ENCODE results near the gene CNKSR3.

The CNKSR3 gene

DNA sequence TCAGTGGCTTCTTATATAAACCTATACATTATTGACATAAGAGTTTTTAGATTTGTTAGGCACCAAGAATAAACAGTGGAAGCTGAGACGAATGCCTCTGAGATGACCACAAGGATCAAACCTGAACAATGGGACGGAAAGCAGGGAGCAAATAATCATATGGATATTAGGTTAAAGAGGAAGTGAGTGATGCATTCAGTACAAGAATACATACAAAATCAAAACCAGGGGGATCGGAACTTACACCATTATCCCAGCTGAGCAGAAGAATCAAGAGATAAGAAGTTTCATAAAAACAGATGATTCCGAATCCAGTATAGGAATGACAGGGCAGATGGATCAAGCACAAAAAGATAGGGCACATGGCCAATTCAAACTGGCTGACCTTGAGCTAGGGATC is 21.9 kb upstream of the CNKSR3 start:
- no peaks in the 10 kb centered on the region for H4K20me1 ChIP-seq (ENCODE audit: insufficient read depth, low read length)
- H3K27me3 ChIP-seq (ENCODE audit: insufficient read depth, low read length, poor library complexity): no peaks in the 10 kb centered on the region
- no peaks in the 10 kb centered on the region for H3K4me1 ChIP-seq (ENCODE audit: insufficient read depth, low read length)
- H3K4me3 ChIP-seq (ENCODE audit: low read depth in 1 of 2, low read length in 2 of 2): no peak overlapping the region
- no peak overlapping the region for H3K27ac ChIP-seq (ENCODE audit: low read length)
- H3K9ac ChIP-seq (ENCODE audit: low read depth, low read length): no peak overlapping the region
- H3K4me2 ChIP-seq (ENCODE audit: insufficient read depth, low read length): no peak overlapping the region
- no peak for DNase-seq
- H3K9me3 ChIP-seq (ENCODE audit: insufficient read depth, low read length, severe bottlenecking): no peaks in the 10 kb centered on the region
- no peaks in the 10 kb centered on the region for H3K79me2 ChIP-seq (ENCODE audit: insufficient read depth, low read length)
- TF ChIP-seq CTCF (IDR thresholded peaks at IDR 0.05; ENCODE audit: borderline replicate concordance, extremely low read depth, low read length, poor library complexity, severe bottlenecking) (no peak), EZH2 (IDR thresholded peaks at IDR 0.05; ENCODE audit: borderline replicate concordance, low read depth, low read length, severe bottlenecking) (no peak)
- ATAC-seq (ENCODE audit: insufficient read depth, low read depth): no peak
- no peaks in the 10 kb centered on the region for H3K36me3 ChIP-seq (ENCODE audit: insufficient read depth, low read length)
- H2AFZ ChIP-seq (ENCODE audit: low read depth, low read length): no peak overlapping the region

- TF ChIP-seq EZH2 (IDR thresholded peaks at IDR 0.05; ENCODE audit: borderline replicate concordance, low read depth, low read length, severe bottlenecking) (no peak), CTCF (IDR thresholded peaks at IDR 0.05; ENCODE audit: borderline replicate concordance, extremely low read depth, low read length, poor library complexity, severe bottlenecking) (no peak)
- ATAC-seq (ENCODE audit: insufficient read depth, low read depth) (no peak), DNase-seq (no peak)
- no peak overlapping the region for H3K27ac ChIP-seq (ENCODE audit: low read length)
- H3K27me3 ChIP-seq (ENCODE audit: insufficient read depth, low read length, poor library complexity): no peaks in the 10 kb centered on the region
- H3K79me2 ChIP-seq (ENCODE audit: insufficient read depth, low read length): no peaks in the 10 kb centered on the region
- H3K4me2 ChIP-seq (ENCODE audit: insufficient read depth, low read length): no peak overlapping the region
- H3K4me1 ChIP-seq (ENCODE audit: insufficient read depth, low read length): no peaks in the 10 kb centered on the region
- H3K36me3 ChIP-seq (ENCODE audit: insufficient read depth, low read length): no peaks in the 10 kb centered on the region
- H3K9ac ChIP-seq (ENCODE audit: low read depth, low read length): no peak overlapping the region
- H2AFZ ChIP-seq (ENCODE audit: low read depth, low read length): no peak overlapping the region
- no peaks in the 10 kb centered on the region for H4K20me1 ChIP-seq (ENCODE audit: insufficient read depth, low read length)
- no peak overlapping the region for H3K4me3 ChIP-seq (ENCODE audit: low read depth in 1 of 2, low read length in 2 of 2)
- H3K9me3 ChIP-seq (ENCODE audit: insufficient read depth, low read length, severe bottlenecking): no peaks in the 10 kb centered on the region
These were observed 19.5 kb upstream of the CNKSR3 start for GRCh38 chr6:154529957-154530356.

DNA sequence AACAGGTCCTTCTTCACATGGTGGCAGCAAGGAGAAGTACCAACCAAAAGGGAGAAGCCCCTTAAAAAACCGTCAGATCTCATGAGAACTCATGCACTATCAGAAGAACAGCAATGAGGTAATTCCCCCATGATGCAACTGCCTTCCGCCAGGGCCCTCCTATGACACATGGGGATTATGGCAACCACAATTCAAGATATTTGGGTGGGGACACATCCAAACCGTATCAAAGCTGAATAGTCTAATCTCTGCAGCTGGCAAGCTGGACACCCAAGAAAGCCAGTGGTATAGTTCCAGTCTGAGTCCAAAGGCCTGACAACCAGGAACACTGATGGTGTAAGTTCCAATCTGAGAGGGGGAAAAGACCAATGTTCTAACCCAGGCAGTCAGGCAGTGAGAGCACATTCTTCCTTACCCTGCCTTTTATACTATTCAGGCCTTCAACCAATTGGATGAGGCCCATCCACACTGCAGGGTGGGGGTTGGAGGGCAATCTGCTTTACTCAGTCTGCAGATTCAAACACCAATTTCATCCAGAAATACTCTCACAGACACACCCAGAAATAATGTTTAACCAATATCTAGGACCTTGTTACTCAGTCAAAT is 17.9 kb upstream of the CNKSR3 start:
- H4K20me1 ChIP-seq (ENCODE audit: insufficient read depth, low read length): no peaks in the 10 kb centered on the region
- no peak overlapping the region for H3K4me2 ChIP-seq (ENCODE audit: insufficient read depth, low read length)
- TF ChIP-seq EZH2 (IDR thresholded peaks at IDR 0.05; ENCODE audit: borderline replicate concordance, low read depth, low read length, severe bottlenecking): no peak
- no peak for TF ChIP-seq CTCF (IDR thresholded peaks at IDR 0.05; ENCODE audit: borderline replicate concordance, extremely low read depth, low read length, poor library complexity, severe bottlenecking)
- H3K9me3 ChIP-seq (ENCODE audit: insufficient read depth, low read length, severe bottlenecking): no peaks in the 10 kb centered on the region
- H3K4me1 ChIP-seq (ENCODE audit: insufficient read depth, low read length): no peaks in the 10 kb centered on the region
- H3K4me3 ChIP-seq (ENCODE audit: low read depth in 1 of 2, low read length in 2 of 2): no peak overlapping the region
- DNase-seq: no peak
- no peaks in the 10 kb centered on the region for H3K36me3 ChIP-seq (ENCODE audit: insufficient read depth, low read length)
- ATAC-seq (ENCODE audit: insufficient read depth, low read depth): no peak
- no peaks in the 10 kb centered on the region for H3K27me3 ChIP-seq (ENCODE audit: insufficient read depth, low read length, poor library complexity)
- no peak overlapping the region for H2AFZ ChIP-seq (ENCODE audit: low read depth, low read length)
- H3K9ac ChIP-seq (ENCODE audit: low read depth, low read length): no peak overlapping the region
- H3K79me2 ChIP-seq (ENCODE audit: insufficient read depth, low read length): no peaks in the 10 kb centered on the region
- no peak overlapping the region for H3K27ac ChIP-seq (ENCODE audit: low read length)

GRCh38 chr6:154526996-154527395 is 16.5 kb upstream of the CNKSR3 start:
- H4K20me1 ChIP-seq (ENCODE audit: insufficient read depth, low read length): no peaks in the 10 kb centered on the region
- ATAC-seq (ENCODE audit: insufficient read depth, low read depth) (no peak), DNase-seq (no peak)
- H3K4me3 ChIP-seq (ENCODE audit: low read depth in 1 of 2, low read length in 2 of 2): no peak overlapping the region
- H3K9ac ChIP-seq (ENCODE audit: low read depth, low read length): no peak overlapping the region
- H3K36me3 ChIP-seq (ENCODE audit: insufficient read depth, low read length): no peaks in the 10 kb centered on the region
- no peak overlapping the region for H2AFZ ChIP-seq (ENCODE audit: low read depth, low read length)
- H3K79me2 ChIP-seq (ENCODE audit: insufficient read depth, low read length): no peaks in the 10 kb centered on the region
- no peak overlapping the region for H3K27ac ChIP-seq (ENCODE audit: low read length)
- H3K9me3 ChIP-seq (ENCODE audit: insufficient read depth, low read length, severe bottlenecking): no peaks in the 10 kb centered on the region
- no peaks in the 10 kb centered on the region for H3K4me1 ChIP-seq (ENCODE audit: insufficient read depth, low read length)
- no peaks in the 10 kb centered on the region for H3K27me3 ChIP-seq (ENCODE audit: insufficient read depth, low read length, poor library complexity)
- H3K4me2 ChIP-seq (ENCODE audit: insufficient read depth, low read length): no peak overlapping the region
- TF ChIP-seq EZH2 (IDR thresholded peaks at IDR 0.05; ENCODE audit: borderline replicate concordance, low read depth, low read length, severe bottlenecking) (no peak), CTCF (IDR thresholded peaks at IDR 0.05; ENCODE audit: borderline replicate concordance, extremely low read depth, low read length, poor library complexity, severe bottlenecking) (no peak)

Measured in DND-41 (cell line).